ENCODE results near the gene SAMD13. TPM values are rescaled to one million over a fixed set of nuclear protein-coding genes. Genes with fewer than 3 reads are reported as not detected.
A peak's percentile ranks its signal among the peaks of the same experiment; 100 is the strongest.

The SAMD13 gene
- total RNA-seq, 1 experiment from 2014 or later, result 1.3 TPM

DNA sequence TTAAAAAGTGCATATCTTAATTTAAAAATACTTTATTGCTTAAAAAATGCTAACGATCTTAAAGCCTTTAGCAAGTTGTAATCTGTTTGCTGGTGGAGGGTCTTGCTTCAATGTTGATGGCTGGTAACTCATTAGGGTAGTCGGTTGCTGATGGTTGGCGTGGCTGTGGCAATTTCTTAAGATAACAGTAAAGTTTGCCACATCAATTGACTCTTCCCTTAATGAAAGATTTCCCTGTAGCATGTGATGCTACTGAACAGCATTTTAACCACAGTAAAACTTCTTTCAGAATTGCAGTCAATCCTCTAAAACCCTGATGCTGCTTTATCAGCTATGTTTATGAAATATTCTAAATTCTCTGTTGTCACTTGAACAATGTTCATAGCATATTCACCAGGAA is 6.8 kb upstream of the SAMD13 start:
- no peak overlapping the region for H3K27ac ChIP-seq
- no peak for DNase-seq (ENCODE audit: low read depth in 1 of 2, low spot score in 2 of 2)
- peaks cover 8% of the 10 kb centered on the region; the same call in 1 of the 2 replicates for H3K36me3 ChIP-seq
- no peaks in the 10 kb centered on the region for H3K27me3 ChIP-seq (replicated peaks)
- H3K4me1 ChIP-seq (replicated peaks), result peaks cover 18% of the 10 kb centered on the region
- H3K9me3 ChIP-seq (replicated peaks), result peaks cover 5% of the 10 kb centered on the region; the same call in 1 of the 2 replicates
- no peak overlapping the region for H3K4me3 ChIP-seq

DNA sequence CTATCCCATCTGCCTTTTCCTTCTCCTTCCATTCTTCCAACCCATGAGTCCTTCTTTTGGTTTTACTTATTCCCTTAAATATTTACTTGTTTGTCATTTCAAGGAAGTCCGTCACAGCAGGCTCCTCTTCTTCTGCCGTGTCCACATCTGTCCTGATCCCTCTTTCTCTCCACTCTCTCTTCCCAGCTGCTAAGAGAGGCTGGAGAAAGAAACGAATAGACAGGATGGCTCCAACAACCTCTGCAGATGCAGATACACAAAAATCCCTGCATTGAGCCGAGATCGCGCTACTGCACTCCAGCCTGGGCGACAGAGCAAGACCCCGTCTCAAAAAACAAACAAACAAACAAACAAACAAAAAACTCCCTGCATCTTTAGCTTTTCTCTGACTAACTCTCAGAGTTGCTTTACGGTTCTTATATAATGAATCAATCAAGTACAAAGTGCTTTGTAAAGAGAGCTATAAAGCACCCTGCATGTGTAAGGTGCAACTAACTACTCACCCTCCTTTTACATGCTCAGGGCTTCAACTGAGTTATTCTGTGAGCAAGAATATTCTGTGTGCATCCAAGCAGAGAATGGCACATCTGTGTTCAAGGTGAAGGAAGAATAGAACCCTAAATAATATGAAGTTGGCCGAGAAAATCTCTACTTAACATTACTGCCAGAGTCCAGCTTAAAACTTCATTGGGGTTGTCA is 3.8 kb upstream of the SAMD13 start:
- peak overlapping the region; percentile 66 for H3K4me3 ChIP-seq

DNA sequence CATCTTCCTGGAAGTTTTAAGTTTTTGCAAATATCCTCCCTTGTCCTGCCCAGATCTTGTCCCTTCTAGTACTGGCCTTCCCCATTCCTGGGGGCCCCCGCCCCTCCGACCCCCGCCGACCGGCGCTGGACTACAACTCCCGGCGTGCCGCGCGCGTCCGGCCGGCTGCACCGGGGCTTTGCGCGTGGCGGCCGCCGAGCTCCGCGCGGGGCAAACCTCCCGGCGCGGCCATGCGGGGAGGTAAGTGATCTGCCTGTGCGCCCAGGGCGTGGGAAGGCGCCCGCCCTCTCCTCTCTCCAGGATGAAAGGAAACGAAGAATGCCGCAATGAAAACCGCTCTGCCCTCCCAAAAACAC is 3.2 kb upstream of the SAMD13 start:
- Histone ChIP-seq H3K36me3 (peaks cover 8% of the 10 kb centered on the region; the same call in 1 of the 2 replicates), H3K9me3 (replicated peaks) (peaks cover 5% of the 10 kb centered on the region; the same call in 1 of the 2 replicates), H3K27ac (peak overlapping the region; percentile 92), H3K4me1 (replicated peaks) (peaks cover 46% of the 10 kb centered on the region), H3K27me3 (replicated peaks) (no peaks in the 10 kb centered on the region), H3K4me3 (peak overlapping the region; percentile 66)
- peak in 1 of 2 experiments; percentile 72 for DNase-seq (ENCODE audit: low read depth in 1 of 2, low spot score in 2 of 2)

More for the DNA sequence above, 3.8 kb upstream of the SAMD13 start:
- no peaks in the 10 kb centered on the region for H3K27me3 ChIP-seq (replicated peaks)
- peaks cover 8% of the 10 kb centered on the region; the same call in 1 of the 2 replicates for H3K36me3 ChIP-seq
- H3K4me1 ChIP-seq (replicated peaks), result peaks cover 40% of the 10 kb centered on the region
- peak in 1 of 2 experiments; percentile 10 for DNase-seq (ENCODE audit: low read depth in 1 of 2, low spot score in 2 of 2)
- H3K27ac ChIP-seq, result no peak overlapping the region
- H3K9me3 ChIP-seq (replicated peaks), result peaks cover 5% of the 10 kb centered on the region; the same call in 1 of the 2 replicates

DNA sequence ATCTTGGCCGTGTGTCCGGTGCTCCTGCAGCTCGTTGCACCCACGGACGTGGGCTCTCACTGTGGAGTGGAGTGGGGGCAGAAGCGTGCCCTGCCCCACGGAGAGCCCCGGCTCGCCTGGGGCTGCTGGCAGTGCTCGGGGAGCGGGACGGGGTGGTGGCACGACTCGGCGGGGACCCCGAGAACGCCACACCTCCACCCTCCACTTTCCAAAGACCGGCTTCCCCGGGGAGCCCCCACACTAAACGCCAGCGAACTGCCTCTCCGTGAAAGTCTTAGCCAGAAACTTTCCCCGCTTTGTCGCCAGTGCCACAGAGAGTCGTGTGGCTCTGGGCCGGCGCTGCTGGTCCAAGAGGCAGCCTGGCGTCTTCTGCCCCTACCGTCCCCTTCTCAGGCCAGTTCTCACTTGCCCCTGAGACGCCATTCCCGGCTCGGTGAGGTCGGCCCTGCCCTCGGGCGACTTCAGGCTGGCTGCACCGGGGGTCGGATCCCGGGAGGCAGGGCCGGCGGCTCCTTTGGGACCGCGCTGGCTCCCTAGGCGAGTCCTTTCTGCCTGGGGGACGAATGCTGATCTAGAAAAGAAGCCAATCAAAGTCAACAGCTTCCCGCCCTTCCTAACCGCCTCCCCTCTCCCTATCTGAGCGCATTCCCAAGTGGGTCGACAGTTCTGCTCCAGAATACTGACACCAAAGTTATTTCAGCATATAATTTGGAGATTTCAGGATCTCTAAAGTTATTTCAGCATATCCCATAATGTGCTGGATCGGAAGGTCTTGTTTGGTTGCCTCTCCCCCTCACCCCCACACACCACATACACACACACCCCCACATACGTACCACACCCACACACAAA is 2.6 kb upstream of the SAMD13 start:
- peak; percentile 64 to 80 for DNase-seq (ENCODE audit: low read depth in 1 of 2, low spot score in 2 of 2)
- peak overlapping the region; percentile 66 for H3K4me3 ChIP-seq
- peak overlapping the region; percentile 92 for H3K27ac ChIP-seq
- peaks cover 48% of the 10 kb centered on the region for H3K4me1 ChIP-seq (replicated peaks)
- no peaks in the 10 kb centered on the region for H3K27me3 ChIP-seq (replicated peaks)
- H3K36me3 ChIP-seq, result peaks cover 8% of the 10 kb centered on the region; the same call in 1 of the 2 replicates
- peaks cover 5% of the 10 kb centered on the region; the same call in 1 of the 2 replicates for H3K9me3 ChIP-seq (replicated peaks)

DNA sequence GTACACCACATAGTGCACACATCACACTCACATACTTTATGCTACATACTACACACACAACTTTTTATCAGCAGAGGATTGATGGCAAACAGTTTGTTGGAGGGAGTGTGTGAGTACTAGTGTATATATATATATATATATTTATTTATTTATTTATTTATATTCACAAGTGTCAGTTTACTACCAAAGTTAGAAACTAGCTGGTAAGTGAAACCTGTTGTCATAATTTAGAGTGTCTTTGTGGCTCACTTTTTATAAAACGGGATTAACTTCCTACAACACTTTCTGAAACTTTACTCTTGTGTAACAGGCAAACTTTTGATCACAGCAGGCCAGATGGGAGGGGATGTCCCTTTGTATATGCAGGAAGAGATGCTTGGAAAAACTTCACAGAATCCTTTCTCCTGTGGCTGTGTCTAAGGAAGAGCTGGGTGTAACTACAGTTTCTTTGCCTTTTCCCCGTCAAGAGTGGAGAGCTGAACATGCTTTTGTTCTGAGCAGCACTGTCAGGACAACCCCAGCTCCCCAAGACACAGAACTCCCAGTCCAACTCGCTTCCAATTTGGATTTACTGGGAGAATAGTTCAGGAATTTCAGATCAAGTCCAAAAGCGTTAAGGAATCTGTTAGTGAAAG is 1.9 kb upstream of the SAMD13 start:
- no peaks in the 10 kb centered on the region for H3K27me3 ChIP-seq (replicated peaks)
- H3K27ac ChIP-seq, result peak overlapping the region; percentile 92
- peak overlapping the region; percentile 66 for H3K4me3 ChIP-seq
- DNase-seq (ENCODE audit: low read depth in 1 of 2, low spot score in 2 of 2), result peak in 1 of 2 experiments; percentile 39
- H3K4me1 ChIP-seq (replicated peaks), result peaks cover 48% of the 10 kb centered on the region
- peaks cover 5% of the 10 kb centered on the region; the same call in 1 of the 2 replicates for H3K9me3 ChIP-seq (replicated peaks)
- peaks cover 8% of the 10 kb centered on the region; the same call in 1 of the 2 replicates for H3K36me3 ChIP-seq

DNA sequence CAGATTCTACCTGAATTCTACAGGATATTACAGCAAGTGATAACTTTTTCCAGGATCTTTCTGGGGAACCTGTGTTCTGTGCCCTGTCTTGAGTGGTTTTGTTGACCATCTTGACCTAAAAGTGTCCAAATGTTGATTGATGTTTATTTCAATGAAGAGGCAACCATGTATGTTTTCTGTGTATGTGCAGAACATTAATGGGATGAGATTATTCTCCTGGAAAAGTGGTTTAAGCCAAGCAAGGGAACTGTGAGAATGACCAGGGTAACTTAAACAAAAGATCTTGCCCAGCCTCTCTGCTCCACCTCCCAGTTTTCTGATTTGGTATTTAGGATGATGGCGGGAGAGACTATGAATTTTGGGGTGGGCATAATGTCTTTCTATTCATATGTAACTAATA is 1.0 kb upstream of the SAMD13 start:
- peaks cover 48% of the 10 kb centered on the region for H3K4me1 ChIP-seq (replicated peaks)
- H3K4me3 ChIP-seq, result no peak overlapping the region
- peaks cover 4% of the 10 kb centered on the region; the same call in 1 of the 2 replicates for H3K9me3 ChIP-seq (replicated peaks)
- no peaks in the 10 kb centered on the region for H3K27me3 ChIP-seq (replicated peaks)
- peak overlapping the region; percentile 92; the same call in 1 of the 2 replicates for H3K27ac ChIP-seq
- H3K36me3 ChIP-seq, result 0 out of 2 replicates have a peak, but pooled peaks cover 8% of the 10 kb centered on the region
- DNase-seq (ENCODE audit: low read depth in 1 of 2, low spot score in 2 of 2), result peak in 1 of 2 experiments; percentile 14

DNA sequence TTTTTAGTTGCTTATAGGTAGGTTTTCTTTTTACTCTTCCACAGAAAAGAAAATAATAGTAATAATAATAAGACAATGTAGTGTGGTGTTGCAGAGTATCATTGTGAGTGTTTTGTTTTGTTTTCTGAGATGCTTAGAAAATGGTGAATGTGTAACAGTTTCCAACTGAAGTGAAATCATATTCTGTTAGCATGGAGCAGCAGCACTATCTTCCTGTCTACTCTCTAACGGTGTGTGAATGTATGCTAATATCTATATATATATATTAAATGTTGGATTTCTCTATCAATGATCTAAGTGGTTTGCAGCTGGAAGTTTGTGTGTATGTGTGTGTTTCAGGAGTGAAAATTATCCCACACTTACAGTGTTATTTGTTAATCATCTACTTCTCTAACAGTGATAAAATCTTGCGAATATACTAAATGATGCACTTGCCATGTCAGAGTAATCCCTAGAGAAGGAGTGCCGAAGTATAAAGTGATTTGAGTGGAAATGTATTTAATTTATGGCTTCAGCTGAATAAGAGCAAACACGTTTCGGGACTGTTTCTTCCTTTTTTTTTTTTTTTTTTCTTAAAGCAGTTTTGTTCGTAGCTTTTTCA is 377 bp downstream of the SAMD13 start:
- H3K4me1 ChIP-seq (replicated peaks), result peaks cover 48% of the 10 kb centered on the region
- DNase-seq (ENCODE audit: low read depth in 1 of 2, low spot score in 2 of 2), result no peak
- no peaks in the 10 kb centered on the region for H3K9me3 ChIP-seq (replicated peaks)
- no peak overlapping the region for H3K4me3 ChIP-seq
- no peaks in the 10 kb centered on the region for H3K27me3 ChIP-seq (replicated peaks)
- no peaks in the 10 kb centered on the region for H3K36me3 ChIP-seq
- peak overlapping the region; percentile 92 for H3K27ac ChIP-seq

DNA sequence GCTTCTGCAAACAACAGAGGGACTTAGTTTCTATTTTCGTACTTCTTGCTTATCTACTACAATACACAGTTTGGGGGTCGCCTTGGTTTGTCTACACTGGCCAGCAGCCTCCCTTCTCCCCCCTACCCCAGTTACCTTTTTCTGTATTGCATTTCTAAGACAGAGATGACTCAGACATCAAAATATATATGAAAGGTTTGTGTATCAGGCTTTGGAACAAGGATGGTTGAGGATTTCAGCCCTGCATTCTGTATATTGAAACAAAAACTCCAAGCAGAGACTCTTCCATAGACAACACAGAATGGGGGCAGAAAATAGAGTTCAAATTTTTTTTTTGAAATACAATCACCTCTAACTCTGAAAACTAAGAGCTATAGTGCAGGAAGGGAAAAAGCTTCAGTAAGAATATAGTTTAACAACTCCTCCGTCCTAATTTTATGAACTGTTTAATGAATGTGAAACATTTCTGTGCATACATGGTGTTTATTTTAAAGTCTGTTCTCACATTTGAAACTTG is 1.9 kb downstream of the SAMD13 start:
- DNase-seq (ENCODE audit: low read depth in 1 of 2, low spot score in 2 of 2), result no peak
- H3K27ac ChIP-seq, result peak overlapping the region; percentile 13; the same call in 1 of the 2 replicates
- H3K4me3 ChIP-seq, result peak overlapping the region; percentile 31
- H3K27me3 ChIP-seq (replicated peaks), result no peaks in the 10 kb centered on the region
- no peaks in the 10 kb centered on the region for H3K9me3 ChIP-seq (replicated peaks)
- peaks cover 43% of the 10 kb centered on the region for H3K4me1 ChIP-seq (replicated peaks)
- no peaks in the 10 kb centered on the region for H3K36me3 ChIP-seq

DNA sequence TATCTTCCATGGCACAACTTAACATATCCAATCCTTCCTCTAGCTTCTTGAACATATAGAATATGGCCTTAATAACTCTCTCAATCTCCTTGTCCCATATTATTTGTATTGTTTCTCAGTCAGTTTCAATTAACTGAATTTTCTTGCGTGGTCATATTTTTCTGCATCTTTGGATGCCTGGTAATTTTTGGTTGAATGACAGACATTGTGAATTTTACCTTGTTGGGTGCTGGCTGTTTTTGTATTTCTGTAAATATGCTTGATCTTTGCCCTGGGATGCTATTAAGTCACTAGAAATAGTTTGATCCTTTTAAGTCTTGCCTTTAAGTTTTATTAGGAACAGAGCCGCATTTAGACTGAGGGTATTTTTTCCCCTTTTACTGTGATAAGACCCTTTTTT is 5.9 kb downstream of the SAMD13 start:
- Histone ChIP-seq H3K4me1 (replicated peaks) (peaks cover 9% of the 10 kb centered on the region; the same call in 1 of the 2 replicates), H3K27ac (no peak overlapping the region), H3K27me3 (replicated peaks) (no peaks in the 10 kb centered on the region), H3K4me3 (no peak overlapping the region), H3K9me3 (replicated peaks) (no peaks in the 10 kb centered on the region), H3K36me3 (no peaks in the 10 kb centered on the region)
- no peak for DNase-seq (ENCODE audit: low read depth in 1 of 2, low spot score in 2 of 2)

DNA sequence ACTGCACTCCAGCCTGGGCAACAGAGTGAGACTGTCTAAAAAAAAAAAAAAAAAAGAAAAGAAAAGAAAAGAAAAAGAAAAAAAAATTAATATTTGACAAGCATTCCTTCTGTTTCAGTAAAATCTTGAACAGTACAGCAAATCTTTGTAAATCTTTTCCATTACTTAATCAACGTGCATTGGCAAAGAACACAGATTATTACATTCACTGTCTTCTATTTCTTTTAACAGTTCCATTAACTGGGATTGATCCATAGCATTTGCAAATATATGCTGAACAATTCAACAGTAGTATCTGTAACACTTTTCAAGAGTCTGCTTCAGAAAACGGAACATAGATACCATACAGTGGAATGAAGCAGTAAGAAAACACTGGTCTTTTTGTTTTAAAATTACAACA is 9.8 kb downstream of the SAMD13 start:
- no peak for DNase-seq (ENCODE audit: low read depth in 1 of 2, low spot score in 2 of 2)
- no peaks in the 10 kb centered on the region for H3K9me3 ChIP-seq (replicated peaks)

DNA sequence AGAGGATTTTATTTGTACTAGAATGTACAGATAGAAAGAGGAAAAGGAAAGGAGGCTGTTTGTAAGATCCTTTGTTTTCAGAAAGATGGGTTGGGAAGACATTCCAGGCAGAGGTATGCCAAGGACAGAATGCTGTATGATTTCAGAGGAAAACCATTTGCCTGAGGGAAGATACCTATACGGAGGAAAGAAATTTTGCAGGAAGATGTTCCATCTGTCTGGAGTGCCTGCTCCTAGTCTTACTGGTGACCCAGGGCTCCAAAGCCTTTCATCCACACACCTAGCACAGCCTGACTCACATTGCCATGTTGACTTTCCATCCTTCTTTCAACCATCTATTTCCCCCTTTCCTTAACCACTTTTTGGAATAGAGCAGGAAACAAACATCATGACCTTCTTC is 18.2 kb downstream of the SAMD13 start:
- Histone ChIP-seq H3K9me3 (replicated peaks) (no peaks in the 10 kb centered on the region), H3K4me3 (no peak overlapping the region), H3K27me3 (replicated peaks) (no peaks in the 10 kb centered on the region), H3K36me3 (no peaks in the 10 kb centered on the region), H3K4me1 (replicated peaks) (peaks cover 10% of the 10 kb centered on the region), H3K27ac (no peak overlapping the region)
- DNase-seq (ENCODE audit: low read depth in 1 of 2, low spot score in 2 of 2), result peak in 1 of 2 experiments; percentile 12

More for the DNA sequence above, 9.8 kb downstream of the SAMD13 start:
- Histone ChIP-seq H3K4me1 (replicated peaks) (no peaks in the 10 kb centered on the region), H3K27ac (no peak overlapping the region), H3K27me3 (replicated peaks) (no peaks in the 10 kb centered on the region), H3K4me3 (no peak overlapping the region), H3K36me3 (no peaks in the 10 kb centered on the region)

DNA sequence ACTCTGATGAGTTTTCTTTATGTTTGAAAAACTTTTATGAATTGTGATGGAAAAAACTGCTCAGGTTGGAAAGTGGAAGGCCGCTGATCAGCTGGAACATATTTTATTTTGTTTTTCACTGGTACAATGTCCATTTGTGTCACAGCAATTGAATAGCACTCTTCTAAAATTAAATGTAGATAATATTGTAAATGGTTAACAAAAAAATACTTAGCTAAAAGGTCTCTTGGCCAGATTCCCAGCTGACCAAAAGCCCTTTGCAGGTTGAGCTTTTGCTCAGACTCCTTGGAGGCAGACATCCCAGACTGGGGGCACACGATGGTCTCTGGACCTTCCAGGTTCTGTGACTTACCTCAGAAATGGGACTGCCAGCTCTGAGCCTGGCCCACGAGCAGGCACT is 26.3 kb downstream of the SAMD13 start:
- Histone ChIP-seq H3K27ac (no peak overlapping the region), H3K27me3 (replicated peaks) (no peaks in the 10 kb centered on the region), H3K4me1 (replicated peaks) (no peaks in the 10 kb centered on the region), H3K4me3 (no peak overlapping the region), H3K36me3 (no peaks in the 10 kb centered on the region), H3K9me3 (replicated peaks) (no peaks in the 10 kb centered on the region)
- no peak for DNase-seq (ENCODE audit: low read depth in 1 of 2, low spot score in 2 of 2)

Measured in SJSA1 (cell line).